ENCODE data around the gene GRAMD2B. TPM values are rescaled to one million over a fixed set of nuclear protein-coding genes. Genes with fewer than 3 reads are reported as not detected.

The GRAMD2B gene
- total and polyA plus RNA-seq, 4 donors = 8.5 to 19.4 (median 14.9) TPM

DNA sequence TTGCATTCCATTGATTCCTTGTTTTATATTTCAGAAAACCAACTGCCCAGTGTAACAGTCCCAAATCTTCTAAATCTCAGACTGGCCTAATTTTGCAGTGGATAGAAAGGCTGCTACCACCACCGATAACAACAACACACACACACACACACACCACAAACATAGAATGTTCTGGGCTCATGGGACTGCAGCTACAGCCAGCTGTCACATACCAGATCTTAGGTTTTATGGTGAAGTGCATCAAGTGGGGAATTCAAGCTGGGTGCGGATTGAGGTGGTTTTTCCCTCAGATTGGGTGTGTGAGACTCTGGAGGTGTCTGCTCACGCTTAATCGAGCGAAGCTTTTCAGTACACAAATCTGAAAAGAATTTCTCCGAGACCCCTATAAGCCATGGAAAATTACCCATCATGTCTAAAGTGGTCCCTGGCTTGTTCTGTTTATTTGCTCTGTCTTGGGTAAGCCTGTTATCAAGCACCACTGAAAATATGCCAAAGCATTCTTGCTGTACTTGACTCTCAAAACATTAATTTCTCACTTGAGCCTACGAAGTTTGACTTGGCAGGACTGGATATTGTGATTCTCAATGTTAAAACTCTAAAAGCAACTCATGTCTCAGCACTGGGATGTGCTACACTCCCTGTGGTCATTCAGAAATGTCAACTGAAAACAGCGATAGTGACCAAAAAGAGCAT, 100.8 kb downstream of the GRAMD2B start:
- no peak for ATAC-seq (ENCODE audit: insufficient read depth, low FRiP score)
- Histone ChIP-seq H3K9me3 (ENCODE audit: control insufficient read depth in 4 of 4, insufficient read depth in 3 of 4, low read length in 3 of 4) (no peaks in the 10 kb centered on the region), H3K4me1 (ENCODE audit: control insufficient read depth in 5 of 5, insufficient read depth in 5 of 5, low read length in 5 of 5) (peaks cover 0 to 26% (median 6%) of the 10 kb centered on the region in 5 donors), H3K27ac (ENCODE audit: low read depth in 1 of 2, low read length in 1 of 2) (peak overlapping the region in 1 of 2 donors; percentile 79), H3K36me3 (ENCODE audit: control insufficient read depth in 4 of 4, insufficient read depth in 4 of 4, low read length in 4 of 4) (no peaks in the 10 kb centered on the region), H3K27me3 (ENCODE audit: control insufficient read depth in 3 of 3, insufficient read depth in 3 of 3, low read length in 2 of 3) (no peaks in the 10 kb centered on the region), H3K9ac (ENCODE audit: insufficient read depth in 1 of 2, low read length in 2 of 2) (no peak overlapping the region), H3K4me3 (no peak overlapping the region)
- no peak for TF ChIP-seq CTCF (IDR thresholded peaks at IDR 0.05; ENCODE audit: control extremely low read depth, extremely low read depth)
- DNase-seq = peak in 2 of 3 donors; percentile 55 to 75
- 52 to 80% methylated on average over 8 of the region's 8 CpGs for WGBS, 2 donors

DNA sequence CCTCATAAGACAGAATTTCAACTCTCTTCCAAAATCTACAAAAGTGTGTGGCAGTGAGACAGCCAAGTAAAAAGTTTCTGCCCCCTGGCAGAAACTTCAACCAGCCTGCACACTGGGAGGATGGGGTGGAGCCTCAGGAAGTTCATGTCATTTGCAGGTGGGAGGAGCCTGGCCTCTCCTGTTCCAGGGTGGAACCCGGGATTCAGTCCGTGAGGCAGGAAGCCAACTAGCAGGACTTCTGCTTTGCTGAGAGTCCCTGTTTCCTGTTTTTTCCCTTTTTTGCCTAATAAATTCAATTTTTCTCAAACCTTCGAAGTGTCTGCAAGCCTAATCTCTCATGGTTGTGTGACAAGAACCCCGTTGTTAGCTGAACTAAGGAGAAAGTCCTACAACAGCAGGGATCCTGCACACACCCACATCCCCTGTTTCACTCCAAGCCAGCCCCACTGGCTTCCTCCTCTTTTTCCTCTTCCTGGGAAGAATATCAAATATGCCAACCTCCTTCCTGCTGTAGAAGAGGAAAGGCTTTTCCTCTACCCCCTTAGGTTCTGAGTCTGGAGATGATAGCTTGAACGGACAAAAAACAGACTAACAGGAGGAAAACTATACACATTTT, 102.5 kb downstream of the GRAMD2B start:
- Histone ChIP-seq H3K27me3 (ENCODE audit: control insufficient read depth in 3 of 3, insufficient read depth in 3 of 3, low read length in 2 of 3) (no peaks in the 10 kb centered on the region), H3K9me3 (ENCODE audit: control insufficient read depth in 4 of 4, insufficient read depth in 3 of 4, low read length in 3 of 4) (no peaks in the 10 kb centered on the region), H3K4me3 (no peak overlapping the region), H3K9ac (ENCODE audit: insufficient read depth in 1 of 2, low read length in 2 of 2) (no peak overlapping the region), H3K4me1 (ENCODE audit: control insufficient read depth in 5 of 5, insufficient read depth in 5 of 5, low read length in 5 of 5) (peaks cover 0 to 14% (median 2%) of the 10 kb centered on the region in 5 donors), H3K27ac (ENCODE audit: low read depth in 1 of 2, low read length in 1 of 2) (peak overlapping the region in 1 of 2 donors; percentile 17), H3K36me3 (ENCODE audit: control insufficient read depth in 4 of 4, insufficient read depth in 4 of 4, low read length in 4 of 4) (no peaks in the 10 kb centered on the region)
- WGBS, 2 donors = 34 to 41% methylated on average over 5 of the region's 5 CpGs
- ATAC-seq (ENCODE audit: insufficient read depth, low FRiP score) (no peak), DNase-seq (peak in 1 of 3 donors; percentile 38)
- no peak for TF ChIP-seq CTCF (IDR thresholded peaks at IDR 0.05; ENCODE audit: control extremely low read depth, extremely low read depth)

DNA sequence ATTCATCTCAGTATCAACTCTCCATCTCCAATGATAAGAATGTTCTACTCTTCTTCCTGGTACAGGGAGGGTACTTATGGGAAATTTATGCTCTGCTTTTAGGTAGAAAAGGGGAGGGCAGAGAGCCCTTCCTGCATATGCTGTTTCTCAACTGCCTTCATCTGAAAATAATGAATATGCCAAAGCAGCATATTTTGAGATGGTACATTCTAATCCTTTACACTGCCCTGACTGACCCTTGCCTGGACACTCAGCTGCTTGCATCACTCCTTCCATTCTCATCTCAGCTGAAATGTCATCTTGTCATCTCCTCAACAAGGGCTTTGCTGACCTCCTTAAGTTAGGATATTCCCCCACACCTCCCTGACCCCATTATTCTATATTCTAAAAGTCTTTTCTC, 103.3 kb downstream of the GRAMD2B start:
- peak overlapping the region in 1 of 2 donors; percentile 45 for H3K27ac ChIP-seq (ENCODE audit: low read depth in 1 of 2, low read length in 1 of 2)
- no peak for ATAC-seq (ENCODE audit: insufficient read depth, low FRiP score)

More for the DNA sequence above, 103.3 kb downstream of the GRAMD2B start:
- Histone ChIP-seq H3K4me3 (no peak overlapping the region), H3K9me3 (ENCODE audit: control insufficient read depth in 4 of 4, insufficient read depth in 3 of 4, low read length in 3 of 4) (no peaks in the 10 kb centered on the region), H3K9ac (ENCODE audit: insufficient read depth in 1 of 2, low read length in 2 of 2) (no peak overlapping the region), H3K36me3 (ENCODE audit: control insufficient read depth in 4 of 4, insufficient read depth in 4 of 4, low read length in 4 of 4) (no peaks in the 10 kb centered on the region), H3K27me3 (ENCODE audit: control insufficient read depth in 3 of 3, insufficient read depth in 3 of 3, low read length in 2 of 3) (no peaks in the 10 kb centered on the region), H3K4me1 (ENCODE audit: control insufficient read depth in 5 of 5, insufficient read depth in 5 of 5, low read length in 5 of 5) (peaks cover 0 to 19% (median 6%) of the 10 kb centered on the region in 5 donors)
- DNase-seq = no peak
- no peak for TF ChIP-seq CTCF (IDR thresholded peaks at IDR 0.05; ENCODE audit: control extremely low read depth, extremely low read depth)
